ENCODE results near the gene CXCL8.

DNA sequence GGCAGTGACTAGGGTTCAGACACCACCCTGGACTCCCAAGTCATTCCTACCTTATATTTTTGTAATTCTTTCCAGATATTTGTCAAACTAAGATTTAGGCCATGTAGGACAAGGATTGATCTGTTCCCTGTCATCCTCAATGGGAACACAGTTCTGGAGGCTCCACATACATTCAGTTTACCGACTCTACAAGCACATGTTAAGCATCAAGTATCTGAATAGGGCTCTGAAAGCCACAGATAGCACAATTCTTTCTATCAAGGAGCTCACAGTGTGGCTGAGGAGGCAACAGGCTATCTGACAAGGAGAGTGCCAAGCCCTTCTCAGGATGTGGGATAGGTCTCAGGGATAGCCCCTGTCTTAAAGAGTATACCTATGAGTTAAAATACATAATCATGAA lies 37.0 kb upstream of the CXCL8 start:
- no peak for TF ChIP-seq CTCF (IDR thresholded peaks at IDR 0.05; ENCODE audit: low read length)
- TF ChIP-seq EZH2 (IDR thresholded peaks at IDR 0.05; ENCODE audit: borderline replicate concordance, low read length), result no peak
